ENCODE data around the gene TSSK6. TPM values are rescaled to one million over a fixed set of nuclear protein-coding genes. Genes with fewer than 3 reads are reported as not detected.

The TSSK6 gene
- total and polyA plus RNA-seq, 3 experiments from 2014 or later = 1.4 to 3.4 (median 3.1) TPM

- peak overlapping the region in 1 of 7 donors; percentile 69 for H3K4me3 Mint-ChIP-seq
- peak overlapping the region; percentile 40 to 100 (median 81) for H3K27ac Mint-ChIP-seq
- peak in 1 of 5 donors; percentile 42 for DNase-seq
- H3K4me3 ChIP-seq (ENCODE audit: low read length) = no peak overlapping the region
- H3K27me3 ChIP-seq (ENCODE audit: insufficient read depth, low read length, poor library complexity, severe bottlenecking) = no peaks in the 10 kb centered on the region
- no peaks in the 10 kb centered on the region for H3K9me3 ChIP-seq (ENCODE audit: low read length)
- H3K9me3 Mint-ChIP-seq = no peaks in the 10 kb centered on the region
- ChIA-PET POLR2A (no interaction called here), CTCF (interaction anchor here (0.7 to 1.2 kb wide), 3 partner anchors 27 to 122 kb away, joined by 3 to 5 read pairs (median 4); partner anchors contain the start of gene GATAD2A)
- peaks cover 61% of the 10 kb centered on the region for H3K4me1 ChIP-seq (ENCODE audit: insufficient read depth, low read length)
- H3K27ac ChIP-seq (ENCODE audit: low read depth, low read length) = no peak overlapping the region
- H3K27me3 Mint-ChIP-seq = peaks cover 0 to 3% of the 10 kb centered on the region in 2 donors
- peaks cover 9% of the 10 kb centered on the region for H3K36me3 ChIP-seq (ENCODE audit: insufficient read depth, low read length)
- H3K36me3 Mint-ChIP-seq = peaks cover 0 to 41% (median 4%) of the 10 kb centered on the region in 3 donors
- H3K4me1 Mint-ChIP-seq = peaks cover 43 to 78% (median 44%) of the 10 kb centered on the region in 3 donors
Observed at GRCh38 chr19:19486343-19487076, 28.8 kb downstream of the TSSK6 start.

GRCh38 chr19:19485998-19486290 lies 29.4 kb downstream of the TSSK6 start:
- Histone ChIP-seq H3K4me3 (ENCODE audit: low read length) (no peak overlapping the region), H3K9me3 (ENCODE audit: low read length) (no peaks in the 10 kb centered on the region), H3K27me3 (ENCODE audit: insufficient read depth, low read length, poor library complexity, severe bottlenecking) (no peaks in the 10 kb centered on the region), H3K4me1 (ENCODE audit: insufficient read depth, low read length) (peaks cover 63% of the 10 kb centered on the region), H3K27ac (ENCODE audit: low read depth, low read length) (no peak overlapping the region), H3K36me3 (ENCODE audit: insufficient read depth, low read length) (peaks cover 9% of the 10 kb centered on the region)
- Mint-ChIP-seq H3K4me3 (no peak overlapping the region), H3K4me1 (peaks cover 46 to 83% (median 49%) of the 10 kb centered on the region in 3 donors), H3K27me3 (peaks cover 0 to 3% of the 10 kb centered on the region in 2 donors), H3K27ac (peak overlapping the region in 4 of 8 donors; percentile 38 to 100 (median 69)), H3K36me3 (peaks cover 0 to 41% (median 4%) of the 10 kb centered on the region in 3 donors), H3K9me3 (no peaks in the 10 kb centered on the region)
- POLR2A ChIA-PET = no interaction called here
- CTCF ChIA-PET = interaction anchor here (1.1 to 1.4 kb wide), 2 partner anchors 81 to 121 kb away, joined by 3 read pairs; no protein-coding TSS in a partner anchor
- peak in 1 of 5 donors; percentile 43 for DNase-seq

DNA sequence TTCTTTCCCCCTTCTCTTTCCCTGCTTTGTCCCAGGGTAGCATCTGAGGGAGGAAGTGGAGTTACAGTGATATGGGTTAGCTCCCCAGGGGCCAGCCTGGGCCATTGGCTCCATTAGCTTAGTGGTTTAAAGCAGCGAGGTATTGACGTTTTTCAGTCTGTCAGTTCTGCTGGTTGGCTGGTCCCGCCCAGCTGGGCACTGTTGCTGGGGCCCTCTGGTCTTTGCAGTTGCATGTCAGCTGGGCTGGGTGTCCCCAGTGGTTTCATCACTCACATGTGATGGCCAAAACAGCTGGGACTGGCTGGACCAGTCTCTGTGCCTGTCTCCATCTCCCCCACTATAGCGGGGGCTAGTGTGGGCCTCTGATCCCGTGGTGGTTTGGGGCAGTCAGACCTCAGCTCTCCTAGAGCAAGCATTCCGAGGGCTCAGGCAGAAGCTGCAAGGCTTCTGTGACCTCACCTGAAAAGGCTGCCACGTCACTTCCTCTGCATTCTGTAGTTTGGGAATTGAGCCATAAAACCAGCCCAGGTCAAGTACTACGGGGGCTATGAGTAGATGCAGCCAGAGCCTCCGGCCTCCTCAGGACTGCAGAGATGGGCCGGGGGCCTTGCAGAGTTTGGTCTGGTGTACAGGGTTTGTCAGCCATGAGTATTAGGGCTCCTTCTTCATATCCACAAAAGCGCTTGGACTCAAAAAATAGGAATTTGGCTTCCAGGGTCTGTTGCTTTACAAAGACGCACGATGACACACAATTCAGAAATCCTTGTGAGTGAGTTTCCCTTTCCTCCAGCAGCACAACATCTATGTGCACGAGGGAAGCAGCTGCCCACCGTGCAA lies 30.0 kb downstream of the TSSK6 start:
- peaks cover 4% of the 10 kb centered on the region for H3K36me3 ChIP-seq (ENCODE audit: insufficient read depth, low read length)
- H3K4me1 ChIP-seq (ENCODE audit: insufficient read depth, low read length) = peaks cover 65% of the 10 kb centered on the region
- H3K27ac Mint-ChIP-seq = peak overlapping the region; percentile 37 to 100 (median 78)
- DNase-seq = no peak
- H3K27ac ChIP-seq (ENCODE audit: low read depth, low read length) = peak overlapping the region; percentile 40
- ChIA-PET CTCF (interaction anchor here (1.1 to 1.5 kb wide), 3 partner anchors 80 to 124 kb away, joined by 3 to 5 read pairs (median 3); no protein-coding TSS in a partner anchor), POLR2A (no interaction called here)
- no peak overlapping the region for H3K4me3 ChIP-seq (ENCODE audit: low read length)
- no peaks in the 10 kb centered on the region for H3K27me3 ChIP-seq (ENCODE audit: insufficient read depth, low read length, poor library complexity, severe bottlenecking)
- peaks cover 0 to 3% of the 10 kb centered on the region in 2 donors for H3K27me3 Mint-ChIP-seq
- H3K4me1 Mint-ChIP-seq = peaks cover 49 to 86% (median 50%) of the 10 kb centered on the region in 3 donors
- peaks cover 0 to 43% (median 3%) of the 10 kb centered on the region in 3 donors for H3K36me3 Mint-ChIP-seq
- H3K9me3 Mint-ChIP-seq = no peaks in the 10 kb centered on the region
- H3K9me3 ChIP-seq (ENCODE audit: low read length) = no peaks in the 10 kb centered on the region
- no peak overlapping the region for H3K4me3 Mint-ChIP-seq

GRCh38 chr19:19482809-19483596 lies 32.3 kb downstream of the TSSK6 start:
- Histone ChIP-seq H3K4me1 (ENCODE audit: insufficient read depth, low read length) (peaks cover 48% of the 10 kb centered on the region), H3K36me3 (ENCODE audit: insufficient read depth, low read length) (peaks cover 4% of the 10 kb centered on the region), H3K27ac (ENCODE audit: low read depth, low read length) (no peak overlapping the region), H3K9me3 (ENCODE audit: low read length) (no peaks in the 10 kb centered on the region), H3K27me3 (ENCODE audit: insufficient read depth, low read length, poor library complexity, severe bottlenecking) (no peaks in the 10 kb centered on the region), H3K4me3 (ENCODE audit: low read length) (no peak overlapping the region)
- ChIA-PET CTCF (no interaction called here), POLR2A (interaction anchor here (0.8 kb wide), 1 partner anchor 110 kb away, joined by 3 read pairs; no protein-coding TSS in a partner anchor)
- peak in 1 of 5 donors; percentile 32 for DNase-seq
- no peaks in the 10 kb centered on the region for H3K27me3 Mint-ChIP-seq
- peaks cover 0 to 55% (median 7%) of the 10 kb centered on the region in 3 donors for H3K36me3 Mint-ChIP-seq
- no peaks in the 10 kb centered on the region for H3K9me3 Mint-ChIP-seq
- no peak overlapping the region for H3K4me3 Mint-ChIP-seq
- peak overlapping the region; percentile 46 to 95 (median 78) for H3K27ac Mint-ChIP-seq
- peaks cover 41 to 80% (median 45%) of the 10 kb centered on the region in 3 donors for H3K4me1 Mint-ChIP-seq

DNA sequence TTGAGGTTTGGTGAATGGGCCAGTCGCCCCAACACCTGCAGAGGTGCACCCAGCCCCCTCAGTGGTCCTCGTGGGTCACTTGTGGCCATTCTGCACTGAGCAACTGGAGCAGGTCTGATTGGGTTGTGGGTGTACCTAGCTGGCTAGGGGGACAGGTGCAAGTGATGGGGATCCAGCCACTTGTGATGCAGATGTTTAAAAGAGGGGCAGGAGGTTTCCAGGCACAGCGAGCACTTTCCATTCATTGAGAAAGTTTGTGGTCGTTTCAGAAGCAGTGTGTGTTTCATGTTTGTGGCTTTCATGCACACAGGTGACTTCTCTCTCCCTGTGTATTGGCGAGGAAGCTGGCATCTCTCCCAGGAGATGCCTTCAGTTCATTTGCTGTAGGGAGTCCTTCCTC lies 34.7 kb downstream of the TSSK6 start:
- ChIA-PET POLR2A (no interaction called here), CTCF (interaction anchor here (0.6 to 1.4 kb wide), 5 partner anchors 9 to 101 kb away, joined by 3 read pairs; partner anchors contain the start of gene GATAD2A)
- H3K9me3 ChIP-seq (ENCODE audit: low read length) = no peaks in the 10 kb centered on the region
- no peak for DNase-seq
- H3K27ac ChIP-seq (ENCODE audit: low read depth, low read length) = no peak overlapping the region
- H3K4me1 ChIP-seq (ENCODE audit: insufficient read depth, low read length) = peaks cover 49% of the 10 kb centered on the region
- H3K27me3 ChIP-seq (ENCODE audit: insufficient read depth, low read length, poor library complexity, severe bottlenecking) = no peaks in the 10 kb centered on the region
- H3K4me3 Mint-ChIP-seq = peak overlapping the region in 1 of 7 donors; percentile 80
- H3K36me3 Mint-ChIP-seq = peaks cover 0 to 70% (median 7%) of the 10 kb centered on the region in 3 donors
- H3K27me3 Mint-ChIP-seq = peaks cover 0 to 1% of the 10 kb centered on the region in 2 donors
- H3K36me3 ChIP-seq (ENCODE audit: insufficient read depth, low read length) = peaks cover 4% of the 10 kb centered on the region
- no peak overlapping the region for H3K4me3 ChIP-seq (ENCODE audit: low read length)
- H3K4me1 Mint-ChIP-seq = peaks cover 54 to 81% (median 62%) of the 10 kb centered on the region in 3 donors
- no peaks in the 10 kb centered on the region for H3K9me3 Mint-ChIP-seq
- H3K27ac Mint-ChIP-seq = peak overlapping the region in 6 of 8 donors; percentile 39 to 92 (median 78)

DNA sequence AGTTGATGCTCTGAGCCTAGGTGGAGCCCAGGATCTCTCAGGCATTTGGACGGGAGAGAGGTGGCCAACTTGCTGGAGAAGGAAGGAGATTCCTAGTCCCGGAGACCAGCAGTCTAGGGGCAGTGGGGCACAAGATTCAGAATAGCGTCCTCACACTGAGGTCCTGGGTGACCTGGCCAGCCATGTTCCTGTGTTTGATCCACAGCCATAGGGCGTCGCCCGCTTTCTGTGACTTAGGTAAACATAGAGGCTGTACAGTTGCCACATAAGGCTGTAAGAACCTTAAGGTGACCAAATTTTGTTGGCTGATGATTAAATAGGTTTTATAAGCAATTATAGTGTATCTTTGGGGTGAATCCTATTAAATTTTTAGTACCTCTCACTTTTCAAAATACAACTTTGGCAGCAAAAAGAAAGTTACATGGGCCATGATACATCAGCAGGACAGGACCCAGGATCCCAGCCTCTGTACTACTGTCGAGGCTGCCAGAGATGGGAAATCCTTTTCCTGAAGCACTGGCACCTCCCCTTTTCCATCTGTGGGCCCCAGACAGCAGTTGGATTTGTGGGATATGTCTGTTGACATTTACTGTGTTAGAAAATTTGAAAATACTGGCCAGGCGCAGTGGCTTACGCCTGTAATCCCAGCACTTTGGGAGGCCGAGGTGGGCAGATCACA lies 37.5 kb downstream of the TSSK6 start:
- Histone ChIP-seq H3K9me3 (ENCODE audit: low read length) (no peaks in the 10 kb centered on the region), H3K27me3 (ENCODE audit: insufficient read depth, low read length, poor library complexity, severe bottlenecking) (no peaks in the 10 kb centered on the region), H3K36me3 (ENCODE audit: insufficient read depth, low read length) (peaks cover 9% of the 10 kb centered on the region), H3K27ac (ENCODE audit: low read depth, low read length) (no peak overlapping the region), H3K4me3 (ENCODE audit: low read length) (no peak overlapping the region), H3K4me1 (ENCODE audit: insufficient read depth, low read length) (peaks cover 65% of the 10 kb centered on the region)
- Mint-ChIP-seq H3K36me3 (peaks cover 0 to 77% (median 5%) of the 10 kb centered on the region in 3 donors), H3K9me3 (no peaks in the 10 kb centered on the region), H3K27ac (peak overlapping the region; percentile 60 to 92 (median 84)), H3K4me3 (peak overlapping the region in 1 of 7 donors; percentile 42), H3K4me1 (peaks cover 71 to 89% (median 86%) of the 10 kb centered on the region in 3 donors), H3K27me3 (peaks cover 0 to 1% of the 10 kb centered on the region in 2 donors)
- CTCF ChIA-PET = interaction anchor here (0.7 to 0.9 kb wide), 2 partner anchors 72 to 116 kb away, joined by 3 read pairs; no protein-coding TSS in a partner anchor
- POLR2A ChIA-PET = no interaction called here
- DNase-seq = peak in 1 of 5 donors; percentile 37
